Activated CD4-positive, alpha-beta T cell treated with anti-CD3 and anti-CD28 coated beads for 48 hours (primary cell): ENCODE data around the gene DEK.
"Not testable (repeated sequence)": the region's sequence is repeated elsewhere in the genome, so short reads cannot be mapped to it uniquely, and the experiment has no call there.

Experiments used
- DNase-seq: peaks from one replicate; pipeline ENCODE4 v3.0.0-alpha.2; 2020

The DEK gene

GRCh38 chr6:18234564-18234963 is 29.8 kb downstream of the DEK start:
- no peak for DNase-seq

- not testable (repeated sequence) for DNase-seq
Observed at GRCh38 chr6:18233770-18234169, 30.6 kb downstream of the DEK start.

GRCh38 chr6:18231856-18232255 is 32.5 kb downstream of the DEK start:
- DNase-seq = not testable (repeated sequence)

GRCh38 chr6:18228590-18228989 is 35.7 kb downstream of the DEK start:
- not testable (repeated sequence) for DNase-seq

GRCh38 chr6:18227166-18227565 is 37.2 kb downstream of the DEK start:
- DNase-seq = not testable (repeated sequence)

- not testable (repeated sequence) for DNase-seq
Observed at GRCh38 chr6:18226451-18227105, 37.8 kb downstream of the DEK start.

- DNase-seq = no peak
Observed at GRCh38 chr6:18221288-18221615, 43.1 kb downstream of the DEK start.

GRCh38 chr6:18219591-18219990 is 44.7 kb downstream of the DEK start:
- no peak for DNase-seq

GRCh38 chr6:18218233-18218632 is 46.1 kb downstream of the DEK start:
- DNase-seq = no peak

- no peak for DNase-seq
Observed at GRCh38 chr6:18216411-18216810, 47.9 kb downstream of the DEK start.

- no peak for DNase-seq
Observed at GRCh38 chr6:18215436-18215835, 48.9 kb downstream of the DEK start.

- DNase-seq = no peak
Observed at GRCh38 chr6:18214003-18214402, 50.3 kb downstream of the DEK start.

- no peak for DNase-seq
Observed at GRCh38 chr6:18213439-18213838, 50.9 kb downstream of the DEK start.

GRCh38 chr6:18212231-18212630 is 52.1 kb downstream of the DEK start:
- DNase-seq = no peak

- peak; percentile 50 for DNase-seq
Observed at GRCh38 chr6:18211338-18211737, 53.0 kb downstream of the DEK start.

- no peak for DNase-seq
Observed at GRCh38 chr6:18210707-18211106, 53.6 kb downstream of the DEK start.

GRCh38 chr6:18209539-18210197 is 54.7 kb downstream of the DEK start:
- DNase-seq = no peak

- DNase-seq = not testable (repeated sequence)
Observed at GRCh38 chr6:18208778-18209177, 55.6 kb downstream of the DEK start.

- DNase-seq = no peak
Observed at GRCh38 chr6:18207949-18208348, 56.4 kb downstream of the DEK start.

- DNase-seq = no peak
Observed at GRCh38 chr6:18207438-18207837, 56.9 kb downstream of the DEK start.

- no peak for DNase-seq
Observed at GRCh38 chr6:18206591-18206990, 57.7 kb downstream of the DEK start.

- DNase-seq = no peak
Observed at GRCh38 chr6:18204691-18205090, 59.6 kb downstream of the DEK start.

- no peak for DNase-seq
Observed at GRCh38 chr6:18203786-18204185, 60.5 kb downstream of the DEK start.

- no peak for DNase-seq
Observed at GRCh38 chr6:18192026-18192425, 72.3 kb downstream of the DEK start.

GRCh38 chr6:18189196-18189595 is 75.1 kb downstream of the DEK start:
- no peak for DNase-seq
